Liver (tissue), 9 donors: Measurements from ENCODE around the gene INPP5A. TPM values are rescaled to one million over a fixed set of nuclear protein-coding genes. Genes with fewer than 3 reads are reported as not detected.

ENCODE experiments used
- DNase-seq: peaks from one replicate; pipeline ENCODE4 v3.0.0-alpha.2; 2017; ENCODE audit warnings: low spot score
- H3K27ac ChIP-seq, 2 donors: one replicate each; pipeline ENCODE4 v1.7.0; 2013; ENCODE audit warnings: inconsistent platforms in 2 of 2, low read length in 2 of 2, control low read depth in 1 of 2, low read depth in 1 of 2, mild to moderate bottlenecking in 1 of 2
- H3K27me3 ChIP-seq, 4 donors: one replicate each; pipeline versions ENCODE4 v1.6.1 to v1.7.0; 2013; ENCODE audit warnings: low read length in 3 of 4, inconsistent platforms in 1 of 4, mild to moderate bottlenecking in 1 of 4, moderate library complexity in 1 of 4; ENCODE audit not compliant: control insufficient read depth in 4 of 4, insufficient read depth in 4 of 4
- H3K36me3 ChIP-seq, 4 donors: one replicate each; pipeline versions ENCODE4 v1.6.1 to v1.7.0; 2013; ENCODE audit warnings: low read length in 3 of 4, mild to moderate bottlenecking in 3 of 4, low read depth in 1 of 4, moderate library complexity in 1 of 4; ENCODE audit not compliant: control insufficient read depth in 4 of 4, insufficient read depth in 3 of 4
- H3K4me1 ChIP-seq, 4 donors: one replicate each; pipeline versions ENCODE4 v1.6.1 to v1.7.0; 2013; ENCODE audit warnings: low read length in 3 of 4, mild to moderate bottlenecking in 3 of 4, moderate library complexity in 1 of 4; ENCODE audit not compliant: control insufficient read depth in 4 of 4, insufficient read depth in 4 of 4
- H3K4me3 ChIP-seq, 3 donors: one replicate each; pipeline versions ENCODE4 v1.6.1 to v1.7.0; 2013; ENCODE audit warnings: low read length in 3 of 3, control low read depth in 1 of 3, low read depth in 1 of 3, mild to moderate bottlenecking in 1 of 3
- H3K9ac ChIP-seq, 2 donors: one replicate each; pipeline ENCODE4 v1.7.0; 2013; ENCODE audit warnings: low read length in 2 of 2, mild to moderate bottlenecking in 2 of 2, moderate library complexity in 2 of 2, control low read depth in 1 of 2, low read depth in 1 of 2
- H3K9me3 ChIP-seq, 4 donors: one replicate each; pipeline versions ENCODE4 v1.6.1 to v1.7.0; 2013; ENCODE audit warnings: low read length in 3 of 4; ENCODE audit not compliant: control insufficient read depth in 4 of 4
- EGR1 ChIP-seq, 2 donors: IDR thresholded peaks; 2 replicates each; pipeline ENCODE4 v1.6.1; 2016 to 2018; ENCODE audit warnings: antibody characterized with exemption in 2 of 2, low read depth in 2 of 2
- FOXA1 ChIP-seq: IDR thresholded peaks from 2 replicates; pipeline ENCODE4 v1.6.1; 2016; ENCODE audit warnings: antibody characterized with exemption
- GABPA ChIP-seq, 2 donors: IDR thresholded peaks in 1 of 2; conservative IDR thresholded peaks in 1 of 2; 2 replicates each; pipeline ENCODE4 v1.6.1; 2016; ENCODE audit warnings: antibody characterized with exemption in 2 of 2, mild to moderate bottlenecking in 1 of 2, moderate library complexity in 1 of 2
- HNF4G ChIP-seq: IDR thresholded peaks from 2 replicates; pipeline ENCODE4 v1.6.1; 2016; ENCODE audit warnings: antibody characterized with exemption
- JUND ChIP-seq, 2 donors: IDR thresholded peaks; 2 replicates each; pipeline ENCODE4 v1.6.1; 2016; ENCODE audit warnings: antibody characterized with exemption in 2 of 2
- NR2F2 ChIP-seq: IDR thresholded peaks from 2 replicates; pipeline ENCODE4 v1.6.1; 2016; ENCODE audit warnings: antibody characterized with exemption
- RAD21 ChIP-seq, 2 donors: IDR thresholded peaks; 2 replicates each; pipeline ENCODE4 v1.6.1; 2016; ENCODE audit warnings: antibody characterized with exemption in 2 of 2, mild to moderate bottlenecking in 2 of 2
- SP1 ChIP-seq: IDR thresholded peaks from 2 replicates; pipeline ENCODE4 v1.6.1; 2018; ENCODE audit warnings: antibody characterized with exemption, mild to moderate bottlenecking
- TAF1 ChIP-seq: conservative IDR thresholded peaks from 2 replicates; pipeline ENCODE4 v1.6.1; 2016; ENCODE audit warnings: antibody characterized with exemption, mild to moderate bottlenecking
- YY1 ChIP-seq: IDR thresholded peaks from 2 replicates; pipeline ENCODE4 v1.6.1; 2016; ENCODE audit warnings: antibody characterized with exemption, mild to moderate bottlenecking
- WGBS: extraction: QIAGEN DNeasy Blood & Tissue Kit; methylation state at CpG from one replicate; pipeline ENCODE4 v1.1.7; 2013; 5-methylcytosine and 5-hydroxymethylcytosine counted together
- polyA plus RNA-seq, 2 donors: library from polyadenylated mRNA; stranded (reverse) in 1 of 2; unstranded in 1 of 2; fragments of 200-250 nt in 1 of 2; fragments of >200 nt in 1 of 2; fragmentation: Nextera tagmentation in 1 of 2; extraction: Ambion mirVana in 1 of 2; gene quantifications; one replicate each; pipeline versions ENCODE4 v1.2.1 to v1.2.3, GENCODE V29; 2013 to 2015
- total RNA-seq, 2 donors: library from RNA; depleted of rRNA; stranded (reverse); fragments of >200 nt; gene quantifications; one replicate each; pipeline ENCODE4 v1.2.3, GENCODE V29; 2014
- TF ChIP-seq, protein P1 (sequence below): IDR thresholded peaks from 2 replicates; pipeline ENCODE4 v1.6.1; 2016; ENCODE audit warnings: antibody characterized with exemption
- TF ChIP-seq, protein P2 (sequence below): IDR thresholded peaks from 2 replicates; pipeline ENCODE4 v1.6.1; 2016; ENCODE audit warnings: antibody characterized with exemption
- TF ChIP-seq, protein P3 (sequence below): fragments of 150-350 bp; IDR thresholded peaks from 2 replicates; pipeline ENCODE4 v1.5.1; 2017; ENCODE audit warnings: improper control_type of control experiment, low read depth, low read length; ENCODE audit not compliant: missing input control
- TF ChIP-seq, protein P4 (sequence below): IDR thresholded peaks from 2 replicates; pipeline ENCODE4 v1.6.1; 2016; ENCODE audit warnings: antibody characterized with exemption, mild to moderate bottlenecking
- TF ChIP-seq, protein P5 (sequence below): IDR thresholded peaks from 2 replicates; pipeline ENCODE4 v1.6.1; 2016; ENCODE audit warnings: antibody characterized with exemption
- donor health status: healthy.
- donor health status: healthy.
- donor health status: healthy.
- donor health status: healthy.
- donor health status: healthy.

Gene INPP5A
- total and polyA plus RNA-seq, 4 donors, result 4.3 to 26.5 (median 10.9) TPM

DNA sequence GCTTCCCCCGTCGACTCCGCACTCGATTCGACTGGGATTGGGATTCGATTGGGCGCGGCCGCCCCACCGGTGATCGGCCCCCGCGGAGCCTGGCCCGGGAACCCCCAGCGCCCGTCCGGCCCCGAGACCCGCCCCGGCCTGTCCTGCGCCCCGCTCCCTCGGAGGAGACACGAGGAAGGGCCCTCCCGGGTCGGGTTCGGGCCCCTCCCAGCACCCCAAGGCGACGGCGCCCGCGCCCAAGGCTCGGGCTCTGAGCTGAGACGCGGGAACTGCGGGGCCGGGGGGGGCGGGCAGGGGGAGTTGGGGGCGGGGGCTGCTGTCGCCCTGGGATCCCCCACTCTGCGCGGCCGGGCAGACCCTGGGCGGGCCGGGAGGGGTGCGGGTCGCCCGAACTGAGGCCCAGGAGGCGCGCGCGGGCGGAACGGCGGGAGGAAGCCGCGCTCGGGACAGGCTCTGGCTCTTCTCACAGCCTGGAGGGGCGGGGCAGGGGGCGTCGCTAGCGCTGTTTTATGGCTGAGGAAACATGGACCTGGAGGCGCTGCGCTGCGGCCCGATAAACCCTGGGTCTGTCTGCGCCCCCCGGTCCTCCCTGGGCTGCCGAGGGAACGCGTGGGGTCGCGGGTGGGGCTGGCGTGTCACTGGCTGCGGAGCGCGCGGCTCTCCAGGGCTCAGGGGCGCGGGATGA is 250.1 kb downstream of the INPP5A start:
- H3K4me1 ChIP-seq, result peaks cover 2 to 22% (median 6%) of the 10 kb centered on the region in 4 donors
- DNase-seq, result no peak
- H3K4me3 ChIP-seq, result no peak overlapping the region
- WGBS, result 4% methylated on average over 80 of the region's 80 CpGs
- no peak overlapping the region for H3K9ac ChIP-seq
- no peak overlapping the region for H3K27ac ChIP-seq
- TF ChIP-seq SP1, result no peak
- TF ChIP-seq, protein P1, sequence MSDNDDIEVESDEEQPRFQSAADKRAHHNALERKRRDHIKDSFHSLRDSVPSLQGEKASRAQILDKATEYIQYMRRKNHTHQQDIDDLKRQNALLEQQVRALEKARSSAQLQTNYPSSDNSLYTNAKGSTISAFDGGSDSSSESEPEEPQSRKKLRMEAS, result no peak
- TF ChIP-seq NR2F2, result no peak
- TF ChIP-seq GABPA (IDR thresholded peaks at IDR 0.05 in 1 of 2, conservative IDR thresholded peaks at IDR 0.05 in 1 of 2), result no peak
- TF ChIP-seq JUND (IDR thresholded peaks at IDR 0.05), result no peak
- TF ChIP-seq TAF1, result no peak
- TF ChIP-seq, protein P2, sequence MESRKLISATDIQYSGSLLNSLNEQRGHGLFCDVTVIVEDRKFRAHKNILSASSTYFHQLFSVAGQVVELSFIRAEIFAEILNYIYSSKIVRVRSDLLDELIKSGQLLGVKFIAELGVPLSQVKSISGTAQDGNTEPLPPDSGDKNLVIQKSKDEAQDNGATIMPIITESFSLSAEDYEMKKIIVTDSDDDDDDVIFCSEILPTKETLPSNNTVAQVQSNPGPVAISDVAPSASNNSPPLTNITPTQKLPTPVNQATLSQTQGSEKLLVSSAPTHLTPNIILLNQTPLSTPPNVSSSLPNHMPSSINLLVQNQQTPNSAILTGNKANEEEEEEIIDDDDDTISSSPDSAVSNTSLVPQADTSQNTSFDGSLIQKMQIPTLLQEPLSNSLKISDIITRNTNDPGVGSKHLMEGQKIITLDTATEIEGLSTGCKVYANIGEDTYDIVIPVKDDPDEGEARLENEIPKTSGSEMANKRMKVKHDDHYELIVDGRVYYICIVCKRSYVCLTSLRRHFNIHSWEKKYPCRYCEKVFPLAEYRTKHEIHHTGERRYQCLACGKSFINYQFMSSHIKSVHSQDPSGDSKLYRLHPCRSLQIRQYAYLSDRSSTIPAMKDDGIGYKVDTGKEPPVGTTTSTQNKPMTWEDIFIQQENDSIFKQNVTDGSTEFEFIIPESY, result no peak
- TF ChIP-seq RAD21 (IDR thresholded peaks at IDR 0.05), result no peak
- TF ChIP-seq FOXA1, result no peak
- TF ChIP-seq, protein P3, sequence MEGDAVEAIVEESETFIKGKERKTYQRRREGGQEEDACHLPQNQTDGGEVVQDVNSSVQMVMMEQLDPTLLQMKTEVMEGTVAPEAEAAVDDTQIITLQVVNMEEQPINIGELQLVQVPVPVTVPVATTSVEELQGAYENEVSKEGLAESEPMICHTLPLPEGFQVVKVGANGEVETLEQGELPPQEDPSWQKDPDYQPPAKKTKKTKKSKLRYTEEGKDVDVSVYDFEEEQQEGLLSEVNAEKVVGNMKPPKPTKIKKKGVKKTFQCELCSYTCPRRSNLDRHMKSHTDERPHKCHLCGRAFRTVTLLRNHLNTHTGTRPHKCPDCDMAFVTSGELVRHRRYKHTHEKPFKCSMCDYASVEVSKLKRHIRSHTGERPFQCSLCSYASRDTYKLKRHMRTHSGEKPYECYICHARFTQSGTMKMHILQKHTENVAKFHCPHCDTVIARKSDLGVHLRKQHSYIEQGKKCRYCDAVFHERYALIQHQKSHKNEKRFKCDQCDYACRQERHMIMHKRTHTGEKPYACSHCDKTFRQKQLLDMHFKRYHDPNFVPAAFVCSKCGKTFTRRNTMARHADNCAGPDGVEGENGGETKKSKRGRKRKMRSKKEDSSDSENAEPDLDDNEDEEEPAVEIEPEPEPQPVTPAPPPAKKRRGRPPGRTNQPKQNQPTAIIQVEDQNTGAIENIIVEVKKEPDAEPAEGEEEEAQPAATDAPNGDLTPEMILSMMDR, result no peak
- TF ChIP-seq, protein P4, sequence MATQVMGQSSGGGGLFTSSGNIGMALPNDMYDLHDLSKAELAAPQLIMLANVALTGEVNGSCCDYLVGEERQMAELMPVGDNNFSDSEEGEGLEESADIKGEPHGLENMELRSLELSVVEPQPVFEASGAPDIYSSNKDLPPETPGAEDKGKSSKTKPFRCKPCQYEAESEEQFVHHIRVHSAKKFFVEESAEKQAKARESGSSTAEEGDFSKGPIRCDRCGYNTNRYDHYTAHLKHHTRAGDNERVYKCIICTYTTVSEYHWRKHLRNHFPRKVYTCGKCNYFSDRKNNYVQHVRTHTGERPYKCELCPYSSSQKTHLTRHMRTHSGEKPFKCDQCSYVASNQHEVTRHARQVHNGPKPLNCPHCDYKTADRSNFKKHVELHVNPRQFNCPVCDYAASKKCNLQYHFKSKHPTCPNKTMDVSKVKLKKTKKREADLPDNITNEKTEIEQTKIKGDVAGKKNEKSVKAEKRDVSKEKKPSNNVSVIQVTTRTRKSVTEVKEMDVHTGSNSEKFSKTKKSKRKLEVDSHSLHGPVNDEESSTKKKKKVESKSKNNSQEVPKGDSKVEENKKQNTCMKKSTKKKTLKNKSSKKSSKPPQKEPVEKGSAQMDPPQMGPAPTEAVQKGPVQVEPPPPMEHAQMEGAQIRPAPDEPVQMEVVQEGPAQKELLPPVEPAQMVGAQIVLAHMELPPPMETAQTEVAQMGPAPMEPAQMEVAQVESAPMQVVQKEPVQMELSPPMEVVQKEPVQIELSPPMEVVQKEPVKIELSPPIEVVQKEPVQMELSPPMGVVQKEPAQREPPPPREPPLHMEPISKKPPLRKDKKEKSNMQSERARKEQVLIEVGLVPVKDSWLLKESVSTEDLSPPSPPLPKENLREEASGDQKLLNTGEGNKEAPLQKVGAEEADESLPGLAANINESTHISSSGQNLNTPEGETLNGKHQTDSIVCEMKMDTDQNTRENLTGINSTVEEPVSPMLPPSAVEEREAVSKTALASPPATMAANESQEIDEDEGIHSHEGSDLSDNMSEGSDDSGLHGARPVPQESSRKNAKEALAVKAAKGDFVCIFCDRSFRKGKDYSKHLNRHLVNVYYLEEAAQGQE, result no peak
- no peak for TF ChIP-seq HNF4G
- TF ChIP-seq, protein P5, sequence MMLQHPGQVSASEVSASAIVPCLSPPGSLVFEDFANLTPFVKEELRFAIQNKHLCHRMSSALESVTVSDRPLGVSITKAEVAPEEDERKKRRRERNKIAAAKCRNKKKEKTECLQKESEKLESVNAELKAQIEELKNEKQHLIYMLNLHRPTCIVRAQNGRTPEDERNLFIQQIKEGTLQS, result no peak
- TF ChIP-seq EGR1 (IDR thresholded peaks at IDR 0.05; ENCODE audit: low read depth in 2 of 2), result no peak
- TF ChIP-seq YY1, result no peak
- peaks cover 0 to 54% (median 3%) of the 10 kb centered on the region in 4 donors for H3K27me3 ChIP-seq
- H3K9me3 ChIP-seq, result peaks cover 0 to 10% (median 3%) of the 10 kb centered on the region in 4 donors
- H3K36me3 ChIP-seq, result peaks cover 0 to 3% (median 0%) of the 10 kb centered on the region in 4 donors
